Measurements from ENCODE around the gene KAT6B. TPM values are rescaled to one million over a fixed set of nuclear protein-coding genes. Genes with fewer than 3 reads are reported as not detected.

Gene KAT6B
- total RNA-seq, 1 donor from 2014 or later, result 155 TPM

DNA sequence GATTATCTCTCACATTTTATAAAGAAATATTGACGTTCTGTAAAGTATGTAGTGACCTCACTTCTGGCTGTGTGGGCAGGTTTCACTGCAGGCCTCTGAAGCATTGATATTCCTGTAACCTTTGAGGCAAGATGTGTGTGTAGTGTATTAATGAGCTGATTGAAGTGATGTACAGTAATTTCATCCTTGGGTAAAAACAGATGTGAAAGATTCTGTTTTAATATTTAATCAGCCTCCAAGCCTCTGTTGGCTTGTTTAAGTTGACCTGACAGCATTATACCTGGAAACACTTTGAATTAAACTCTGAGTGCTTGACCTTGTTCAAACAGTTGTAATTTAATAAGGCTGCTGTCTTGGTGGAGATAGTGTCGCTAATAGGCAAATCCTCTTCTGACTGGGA lies 74.9 kb downstream of the KAT6B start:
- DNase-seq (ENCODE audit: low spot score in 2 of 2, unreplicated experiment in 2 of 2), result no peak
- no peak overlapping the region for H3K4me3 Mint-ChIP-seq

GRCh38 chr10:74901867-74902450 lies 75.6 kb downstream of the KAT6B start:
- H3K9me3 Mint-ChIP-seq, result no peaks in the 10 kb centered on the region
- H3K4me3 Mint-ChIP-seq, result no peak overlapping the region
- H3K36me3 Mint-ChIP-seq, result peaks cover 1% of the 10 kb centered on the region
- no peak for TF ChIP-seq CTCF (IDR thresholded peaks at IDR 0.05; ENCODE audit: unreplicated experiment)
- DNase-seq (ENCODE audit: low spot score in 2 of 2, unreplicated experiment in 2 of 2), result no peak
- peaks cover 78% of the 10 kb centered on the region for H3K4me1 Mint-ChIP-seq
- H3K27me3 Mint-ChIP-seq (ENCODE audit: low read depth), result no peaks in the 10 kb centered on the region
- peak overlapping the region; percentile 75 for H3K27ac Mint-ChIP-seq

More for the DNA sequence above, 74.9 kb downstream of the KAT6B start:
- Mint-ChIP-seq H3K9me3 (no peaks in the 10 kb centered on the region), H3K36me3 (peaks cover 1% of the 10 kb centered on the region), H3K27ac (peak overlapping the region; percentile 76), H3K4me1 (peaks cover 78% of the 10 kb centered on the region), H3K27me3 (ENCODE audit: low read depth) (no peaks in the 10 kb centered on the region)
- no peak for TF ChIP-seq CTCF (IDR thresholded peaks at IDR 0.05; ENCODE audit: unreplicated experiment)

DNA sequence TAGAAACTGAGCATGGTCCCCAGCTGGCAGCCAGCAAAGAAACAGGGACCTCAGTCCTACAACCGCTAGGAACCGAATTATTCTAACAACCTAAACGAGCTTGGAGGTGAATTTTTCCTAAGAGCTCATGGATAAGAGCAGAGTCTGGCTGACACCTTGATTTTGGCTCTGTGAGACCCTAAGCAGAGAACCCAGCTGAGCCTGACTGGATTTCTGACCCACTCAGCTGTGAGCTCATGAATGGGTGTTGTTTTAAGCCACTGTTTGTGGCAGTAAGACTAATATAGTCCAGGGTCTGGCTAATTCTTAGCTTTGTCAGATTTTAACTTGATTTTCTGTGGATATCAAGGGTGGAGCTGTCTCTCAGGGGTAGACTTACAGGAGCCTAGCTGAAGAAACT lies 77.1 kb downstream of the KAT6B start:
- no peak for TF ChIP-seq CTCF (IDR thresholded peaks at IDR 0.05; ENCODE audit: unreplicated experiment)
- H3K4me3 Mint-ChIP-seq, result no peak overlapping the region
- no peaks in the 10 kb centered on the region for H3K9me3 Mint-ChIP-seq
- H3K36me3 Mint-ChIP-seq, result peaks cover 1% of the 10 kb centered on the region
- peaks cover 69% of the 10 kb centered on the region for H3K4me1 Mint-ChIP-seq
- no peak for DNase-seq (ENCODE audit: low spot score in 2 of 2, unreplicated experiment in 2 of 2)
- H3K27ac Mint-ChIP-seq, result no peak overlapping the region
- no peaks in the 10 kb centered on the region for H3K27me3 Mint-ChIP-seq (ENCODE audit: low read depth)

GRCh38 chr10:74906611-74907198 lies 80.3 kb downstream of the KAT6B start:
- Mint-ChIP-seq H3K4me3 (peak overlapping the region; percentile 1), H3K9me3 (no peaks in the 10 kb centered on the region), H3K4me1 (peaks cover 65% of the 10 kb centered on the region), H3K27ac (peak overlapping the region; percentile 84), H3K27me3 (ENCODE audit: low read depth) (no peaks in the 10 kb centered on the region), H3K36me3 (peaks cover 4% of the 10 kb centered on the region)
- TF ChIP-seq CTCF (IDR thresholded peaks at IDR 0.05; ENCODE audit: unreplicated experiment), result no peak
- no peak for DNase-seq (ENCODE audit: low spot score in 2 of 2, unreplicated experiment in 2 of 2)

DNA sequence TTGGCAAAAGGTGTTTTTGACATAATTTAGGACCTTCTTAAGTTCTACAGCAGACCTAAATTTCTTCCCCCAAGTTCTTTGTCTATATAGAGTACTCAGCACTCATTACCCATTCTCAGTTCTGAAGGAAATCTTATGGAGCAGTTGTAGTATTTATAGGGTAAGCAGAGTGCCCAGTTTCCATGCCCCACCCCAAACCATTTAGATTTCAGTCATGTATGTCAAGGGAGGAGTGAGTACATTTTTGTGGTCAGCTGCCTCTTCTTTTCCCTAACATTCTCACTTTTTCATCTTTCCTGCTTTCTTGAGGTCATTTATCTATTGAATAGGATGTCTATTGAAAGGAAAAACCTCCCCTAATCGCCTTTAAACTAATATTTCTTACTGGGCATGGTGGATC lies 83.3 kb downstream of the KAT6B start:
- H3K4me3 Mint-ChIP-seq, result no peak overlapping the region
- peaks cover 52% of the 10 kb centered on the region for H3K4me1 Mint-ChIP-seq
- no peak overlapping the region for H3K27ac Mint-ChIP-seq
- no peaks in the 10 kb centered on the region for H3K9me3 Mint-ChIP-seq
- H3K36me3 Mint-ChIP-seq, result peaks cover 4% of the 10 kb centered on the region
- no peak for DNase-seq (ENCODE audit: low spot score in 2 of 2, unreplicated experiment in 2 of 2)
- no peak for TF ChIP-seq CTCF (IDR thresholded peaks at IDR 0.05; ENCODE audit: unreplicated experiment)
- no peaks in the 10 kb centered on the region for H3K27me3 Mint-ChIP-seq (ENCODE audit: low read depth)
